H1 (cell line): ENCODE results near the gene IL2RA. TPM values are rescaled to one million over a fixed set of nuclear protein-coding genes. Genes with fewer than 3 reads are reported as not detected.

ENCODE experiments used
- BRCA1 ChIP-seq: IDR thresholded peaks from 2 replicates; pipeline ENCODE4 v1.6.1; 2012; ENCODE audit warnings: low read depth, low read length, improper control_type of control experiment
- CHD7 ChIP-seq: fragments of 300-600 bp; sonication (generic); IDR thresholded peaks from 2 replicates; pipeline ENCODE4 v1.7.1; 2012; ENCODE audit warnings: low read length, moderate library complexity, mild to moderate bottlenecking, inconsistent platforms; ENCODE audit not compliant: insufficient replicate concordance
- polyA plus RNA-seq, 7 experiments: library from polyadenylated mRNA; depleted of rRNA in 3 of 7; stranded (reverse) in 5 of 7; unstranded in 2 of 7; fragments of >200 nt in 5 of 7; fragments of 200-250 nt in 2 of 7; gene quantifications; 1 replicate in 5 of 7; 2 replicates in 1 of 7; 4 replicates in 1 of 7; pipeline versions ENCODE4 v1.2.1 to v1.2.3, GENCODE V29; 2011 to 2013; ENCODE audit warnings: missing spikeins in 2 of 7, mixed read lengths in 2 of 7
- total RNA-seq: library from RNA; stranded (reverse); fragmentation: NEBNext Ultra II Directional; extraction: Animal tissue kit (Norgen Biotek cat#: 25700); gene quantifications from 2 replicates; pipeline ENCODE4 v1.2.1, GENCODE V29; 2021

IL2RA gene
- total and polyA plus RNA-seq, 2 of the 8 experiments (the other 6 are each of a cell fraction or from before 2014, with no cell fraction given), result not detected

DNA sequence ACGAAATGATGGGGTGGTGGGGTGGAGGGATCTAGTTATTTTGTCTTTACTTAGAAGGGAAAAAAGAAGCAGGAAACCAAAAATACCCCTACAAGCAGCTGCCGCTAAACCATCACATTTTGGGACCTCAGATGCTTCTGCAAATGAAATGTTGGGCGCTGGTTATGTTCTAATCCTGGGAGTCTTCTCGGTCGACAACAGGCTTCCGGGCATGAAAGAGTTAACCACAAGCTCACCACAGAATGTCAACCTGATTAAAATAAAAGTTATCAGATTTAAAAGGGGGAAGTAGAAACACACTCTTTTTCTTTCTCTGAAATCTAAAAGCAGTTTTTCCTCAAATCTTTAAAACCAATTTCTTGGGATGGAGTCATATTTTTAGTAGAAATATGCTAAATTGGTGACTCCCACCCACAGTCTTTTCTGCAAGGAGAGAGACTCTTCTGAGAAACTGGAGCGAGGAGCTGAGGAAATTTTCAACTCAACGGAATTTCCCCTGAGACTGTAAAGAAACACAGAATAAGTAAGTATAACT is 16.8 kb downstream of the IL2RA start (continued):
- no peak for TF ChIP-seq CHD7
- TF ChIP-seq BRCA1, result no peak
